GM19324 (cell line): Measurements from ENCODE around the gene THBS2.
"Not testable (repeated sequence)": the region's sequence is repeated elsewhere in the genome, so short reads cannot be mapped to it uniquely, and the experiment has no call there.

Source experiments
- ATAC-seq: cut with Tn5 transposase; IDR thresholded peaks from one replicate; pipeline ENCODE4 v1.9.1; 2021; ENCODE audit warnings: mild to moderate bottlenecking, moderate library complexity; ENCODE audit not compliant: unreplicated experiment, low FRiP score

THBS2 gene

GRCh38 chr6:169253337-169254238, at the start of gene THBS2:
Gene THBS2, minus strand, starts transcription at chr6:169253846. Its CDS starts 3,062 bp downstream, at chr6:169250784.
- ATAC-seq, result no peak

- no peak for ATAC-seq
Observed at GRCh38 chr6:169302716-169303115, 49.1 kb upstream of the THBS2 start.

- no peak for ATAC-seq
Observed at GRCh38 chr6:169302255-169302654, 48.6 kb upstream of the THBS2 start.

- no peak for ATAC-seq
Observed at GRCh38 chr6:169300916-169301315, 47.3 kb upstream of the THBS2 start.

GRCh38 chr6:169298626-169299025, 45.0 kb upstream of the THBS2 start:
- ATAC-seq, result not testable (repeated sequence)

- no peak for ATAC-seq
Observed at GRCh38 chr6:169296622-169297021, 43.0 kb upstream of the THBS2 start.

- no peak for ATAC-seq
Observed at GRCh38 chr6:169296170-169296569, 42.5 kb upstream of the THBS2 start.

- no peak for ATAC-seq
Observed at GRCh38 chr6:169293196-169293595, 39.5 kb upstream of the THBS2 start.

GRCh38 chr6:169292338-169293124, 38.9 kb upstream of the THBS2 start:
- ATAC-seq, result no peak

- ATAC-seq, result no peak
Observed at GRCh38 chr6:169291646-169292337, 38.1 kb upstream of the THBS2 start.

- ATAC-seq, result no peak
Observed at GRCh38 chr6:169291148-169291547, 37.5 kb upstream of the THBS2 start.

GRCh38 chr6:169289619-169290339, 36.1 kb upstream of the THBS2 start:
- ATAC-seq, result no peak

GRCh38 chr6:169289257-169289618, 35.6 kb upstream of the THBS2 start:
- no peak for ATAC-seq

GRCh38 chr6:169288591-169288990, 34.9 kb upstream of the THBS2 start:
- ATAC-seq, result no peak

GRCh38 chr6:169287675-169288074, 34.0 kb upstream of the THBS2 start:
- ATAC-seq, result no peak

- no peak for ATAC-seq
Observed at GRCh38 chr6:169286961-169287360, 33.3 kb upstream of the THBS2 start.

GRCh38 chr6:169285165-169285564, 31.5 kb upstream of the THBS2 start:
- ATAC-seq, result no peak

GRCh38 chr6:169283924-169284323, 30.3 kb upstream of the THBS2 start:
- no peak for ATAC-seq

GRCh38 chr6:169282043-169282442, 28.4 kb upstream of the THBS2 start:
- no peak for ATAC-seq

- ATAC-seq, result no peak
Observed at GRCh38 chr6:169277619-169278018, 24.0 kb upstream of the THBS2 start.
